HG03521 (cell line): ENCODE results near the gene RAB3A.

Experiments
- ATAC-seq: cut with Tn5 transposase; IDR thresholded peaks from one replicate; pipeline ENCODE4 v1.9.1; 2021; ENCODE audit warnings: mild to moderate bottlenecking, moderate library complexity; ENCODE audit not compliant: unreplicated experiment

Gene RAB3A

GRCh38 chr19:18203863-18204393 lies at the start of gene RAB3A:
RAB3A (minus strand) TSS chr19:18204042; CDS start chr19:18202740, 1,302 bp downstream.
- ATAC-seq = peak; percentile 89

GRCh38 chr19:18253130-18253529 lies 49.3 kb upstream of the RAB3A start:
- ATAC-seq = no peak

GRCh38 chr19:18252370-18252717 lies 48.5 kb upstream of the RAB3A start:
- no peak for ATAC-seq

- ATAC-seq = no peak
These were observed 47.9 kb upstream of the RAB3A start for GRCh38 chr19:18251587-18252369.

- no peak for ATAC-seq
These were observed 46.0 kb upstream of the RAB3A start for GRCh38 chr19:18249834-18250233.

GRCh38 chr19:18245297-18245696 lies 41.5 kb upstream of the RAB3A start:
- ATAC-seq = no peak

GRCh38 chr19:18239303-18239702 lies 35.5 kb upstream of the RAB3A start:
- ATAC-seq = no peak

- no peak for ATAC-seq
These were observed 30.4 kb upstream of the RAB3A start for GRCh38 chr19:18234194-18234593.

- ATAC-seq = no peak
These were observed 29.5 kb upstream of the RAB3A start for GRCh38 chr19:18233224-18233825.

GRCh38 chr19:18232540-18233223 lies 28.8 kb upstream of the RAB3A start:
- ATAC-seq = no peak

- ATAC-seq = no peak
These were observed 27.9 kb upstream of the RAB3A start for GRCh38 chr19:18231775-18232174.

- no peak for ATAC-seq
These were observed 27.3 kb upstream of the RAB3A start for GRCh38 chr19:18230941-18231734.

- ATAC-seq = no peak
These were observed 26.1 kb upstream of the RAB3A start for GRCh38 chr19:18229915-18230314.

- no peak for ATAC-seq
These were observed 25.6 kb upstream of the RAB3A start for GRCh38 chr19:18229474-18229873.

- no peak for ATAC-seq
These were observed 24.0 kb upstream of the RAB3A start for GRCh38 chr19:18227781-18228271.

GRCh38 chr19:18226956-18227780 lies 23.3 kb upstream of the RAB3A start:
- no peak for ATAC-seq

- ATAC-seq = no peak
These were observed 22.0 kb upstream of the RAB3A start, which contains the start of gene PDE4C for GRCh38 chr19:18225702-18226468. PDE4C (minus strand) TSS chr19:18226438; CDS start chr19:18226415, 23 bp downstream.

- no peak for ATAC-seq
These were observed 21.5 kb upstream of the RAB3A start for GRCh38 chr19:18225355-18225701.
